GM10266 (cell line): ENCODE measurements around the gene PCBP4.

Experiments
- DNase-seq: peaks from one replicate; pipeline ENCODE4 v3.0.0; 2012; ENCODE audit errors: extremely low spot score
- TF ChIP-seq, protein P1 (sequence below): IDR thresholded peaks from 2 replicates; pipeline ENCODE4 v1.5.1; 2012; ENCODE audit warnings: mild to moderate bottlenecking, low read depth; ENCODE audit not compliant: control insufficient read depth, insufficient read depth; ENCODE audit errors: missing control alignments

The PCBP4 gene

GRCh38 chr3:51928438-51928837, 38.8 kb downstream of the PCBP4 start:
- DNase-seq: no peak
- TF ChIP-seq, protein P1, sequence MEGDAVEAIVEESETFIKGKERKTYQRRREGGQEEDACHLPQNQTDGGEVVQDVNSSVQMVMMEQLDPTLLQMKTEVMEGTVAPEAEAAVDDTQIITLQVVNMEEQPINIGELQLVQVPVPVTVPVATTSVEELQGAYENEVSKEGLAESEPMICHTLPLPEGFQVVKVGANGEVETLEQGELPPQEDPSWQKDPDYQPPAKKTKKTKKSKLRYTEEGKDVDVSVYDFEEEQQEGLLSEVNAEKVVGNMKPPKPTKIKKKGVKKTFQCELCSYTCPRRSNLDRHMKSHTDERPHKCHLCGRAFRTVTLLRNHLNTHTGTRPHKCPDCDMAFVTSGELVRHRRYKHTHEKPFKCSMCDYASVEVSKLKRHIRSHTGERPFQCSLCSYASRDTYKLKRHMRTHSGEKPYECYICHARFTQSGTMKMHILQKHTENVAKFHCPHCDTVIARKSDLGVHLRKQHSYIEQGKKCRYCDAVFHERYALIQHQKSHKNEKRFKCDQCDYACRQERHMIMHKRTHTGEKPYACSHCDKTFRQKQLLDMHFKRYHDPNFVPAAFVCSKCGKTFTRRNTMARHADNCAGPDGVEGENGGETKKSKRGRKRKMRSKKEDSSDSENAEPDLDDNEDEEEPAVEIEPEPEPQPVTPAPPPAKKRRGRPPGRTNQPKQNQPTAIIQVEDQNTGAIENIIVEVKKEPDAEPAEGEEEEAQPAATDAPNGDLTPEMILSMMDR: no peak

DNA sequence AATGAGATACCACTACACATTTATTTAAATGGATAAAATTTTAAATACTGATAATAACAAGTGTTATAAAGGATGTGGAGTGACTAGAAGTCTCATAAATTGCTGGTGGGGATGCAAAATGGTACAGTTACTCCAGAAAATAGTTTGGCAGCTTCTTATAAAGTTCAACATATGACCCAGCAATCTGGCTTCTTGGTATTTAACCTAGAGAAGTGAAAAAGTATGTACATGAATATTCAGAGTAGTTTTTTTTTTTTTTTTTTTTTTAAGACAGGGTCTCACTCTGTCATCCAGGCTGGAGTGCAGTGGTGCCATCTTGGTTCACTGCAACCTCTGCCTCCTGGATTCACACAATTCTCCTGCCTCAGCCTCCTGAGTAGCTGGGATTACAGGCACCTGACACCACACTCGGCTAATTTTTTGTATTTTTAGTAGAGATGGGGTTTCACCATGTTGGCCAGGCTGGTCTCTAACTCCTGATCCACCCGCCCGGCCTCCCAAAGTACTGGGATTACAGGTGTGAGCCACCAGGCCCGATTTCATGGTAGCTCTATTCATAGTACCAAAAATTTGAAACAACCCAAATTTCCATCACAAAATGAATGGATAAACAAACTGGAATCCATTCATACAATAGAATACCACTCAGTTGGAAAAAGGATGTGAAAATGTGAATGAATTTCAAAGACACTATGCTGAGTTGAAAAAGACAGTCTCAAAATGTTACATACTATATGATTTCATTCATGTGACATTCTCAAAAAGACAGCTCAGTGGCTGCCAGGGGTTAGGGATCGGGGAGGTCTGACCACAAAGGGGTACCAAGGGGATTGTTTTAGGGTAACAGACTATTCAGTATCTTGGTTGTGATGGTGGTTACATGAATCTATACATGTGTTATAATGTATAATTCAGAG, 39.9 kb downstream of the PCBP4 start:
- TF ChIP-seq, protein P1: no peak
- no peak for DNase-seq

DNA sequence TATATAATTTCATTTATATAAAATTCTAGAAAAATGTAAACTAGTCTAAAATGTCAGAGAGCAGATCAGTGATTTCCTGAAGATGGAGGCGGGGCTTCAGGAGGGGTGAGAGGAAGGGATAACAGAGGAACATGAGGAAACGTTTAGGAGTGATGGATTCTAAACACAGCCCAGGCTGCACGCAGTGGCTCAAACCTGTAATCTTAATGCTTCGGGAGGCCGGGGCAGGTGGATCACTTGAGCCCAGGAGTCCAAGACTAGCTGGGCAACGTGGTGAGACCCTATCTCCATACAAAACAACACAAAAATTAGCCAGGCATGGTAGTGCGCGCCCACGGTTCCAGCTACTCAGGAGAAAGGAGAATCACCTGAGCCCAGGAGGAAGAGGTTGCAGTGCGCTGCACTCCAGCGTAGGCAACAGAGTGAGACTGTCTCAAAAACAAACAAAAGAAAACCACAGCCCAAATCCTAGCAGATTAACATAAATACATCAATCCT, 46.1 kb downstream of the PCBP4 start:
- DNase-seq: no peak
- TF ChIP-seq, protein P1: no peak

GRCh38 chr3:51916418-51916817, 50.8 kb downstream of the PCBP4 start:
- DNase-seq: no peak
- TF ChIP-seq, protein P1: no peak

- TF ChIP-seq, protein P1: no peak
These were observed 59.2 kb downstream of the PCBP4 start for GRCh38 chr3:51908026-51908425.

More at GRCh38 chr3:51908026-51908425, 59.2 kb downstream of the PCBP4 start:
- no peak for DNase-seq
